Lower leg skin (tissue), 4 donors: ENCODE results near the gene SNTG2. TPM values are rescaled to one million over a fixed set of nuclear protein-coding genes. Genes with fewer than 3 reads are reported as not detected.

Experiments
- DNase-seq, 2 donors: peaks; one replicate each; pipeline ENCODE4 v3.0.0-alpha.2; 2019; ENCODE audit warnings: low spot score in 2 of 2
- H3K4me3 ChIP-seq: fragments of 200-600 bp; sonication (generic); 2 replicates; pipeline ENCODE4 v1.5.1; 2017; ENCODE audit warnings: mild to moderate bottlenecking, low read depth; ENCODE audit not compliant: poor library complexity, severe bottlenecking
- POLR2A ChIP-seq, 2 donors: fragments of 450-650 bp; IDR thresholded peaks; one replicate each; pipeline ENCODE4 v1.6.1; 2016 to 2017; ENCODE audit warnings: antibody characterized with exemption in 2 of 2, mild to moderate bottlenecking in 1 of 2, moderate library complexity in 1 of 2
- WGBS, 2 donors: methylation state at CpG; one replicate each; pipeline ENCODE4 v1.1.5; 2018; 5-methylcytosine and 5-hydroxymethylcytosine counted together
- intact Hi-C: fragments of 100-400 bp; cut with DNase I; formaldehyde crosslinking; loops from one replicate; pipeline ENCODE4 v1.15.0; 2023; ENCODE audit warnings: low total_unique reads
- total RNA-seq, 4 donors: library from RNA; depleted of rRNA; stranded (reverse); fragments of >200 nt; gene quantifications; one replicate each; pipeline ENCODE4 v1.1.0, GENCODE V29; 2016
- TF ChIP-seq, protein P1 (sequence below), 3 donors: fragments of 450-650 bp; IDR thresholded peaks; one replicate each; pipeline ENCODE4 v1.5.1; 2016; ENCODE audit warnings: antibody characterized with exemption in 3 of 3, mild to moderate bottlenecking in 3 of 3, moderate library complexity in 2 of 3

The SNTG2 gene
- total RNA-seq, 4 donors from 2014 or later, result 1.4 to 15.3 (median 6.3) TPM

DNA sequence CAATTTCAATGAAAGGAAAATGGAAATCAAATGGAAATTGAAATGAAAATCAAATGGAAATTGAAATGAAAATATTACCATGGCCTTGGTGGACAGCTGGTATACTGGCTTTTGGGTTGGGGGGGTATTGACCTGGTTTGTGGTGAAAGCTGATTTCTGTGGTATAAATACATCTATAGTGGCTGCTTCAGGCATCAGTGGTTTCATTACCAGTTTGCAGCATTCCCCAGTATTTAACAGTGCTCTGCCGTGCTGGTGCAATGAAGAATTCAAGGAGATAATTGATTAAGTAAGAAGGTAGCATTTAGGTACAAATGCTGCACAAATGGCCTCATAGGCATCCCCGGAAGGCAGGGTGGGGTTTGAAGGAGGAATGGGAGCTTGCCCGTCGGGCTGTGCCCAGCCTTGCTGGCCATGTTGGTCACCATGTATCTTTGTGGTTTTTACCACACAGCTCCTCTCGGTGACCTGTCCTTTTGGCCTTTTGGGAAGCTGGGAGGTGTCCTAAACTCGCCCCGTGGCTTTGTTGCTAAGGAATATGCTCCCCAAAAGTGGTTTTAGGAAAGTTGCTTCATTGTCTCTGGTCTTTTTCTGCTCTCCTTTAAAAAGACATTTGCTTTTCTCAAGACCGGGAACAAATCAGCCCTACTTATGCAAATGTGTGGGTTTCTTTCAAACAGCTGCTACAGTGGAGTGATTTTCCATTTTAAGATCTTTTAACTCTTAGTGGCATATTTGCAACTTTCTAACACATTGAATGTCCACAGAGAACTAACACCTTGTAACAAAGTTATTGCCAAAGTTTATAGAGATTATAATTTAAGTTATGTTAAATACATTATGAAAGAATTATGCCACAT lies 28.6 kb downstream of the SNTG2 start:
- DNase-seq, result no peak
- intact Hi-C loops, result no loop called here
- TF ChIP-seq POLR2A (IDR thresholded peaks at IDR 0.05), result no peak
- TF ChIP-seq, protein P1, sequence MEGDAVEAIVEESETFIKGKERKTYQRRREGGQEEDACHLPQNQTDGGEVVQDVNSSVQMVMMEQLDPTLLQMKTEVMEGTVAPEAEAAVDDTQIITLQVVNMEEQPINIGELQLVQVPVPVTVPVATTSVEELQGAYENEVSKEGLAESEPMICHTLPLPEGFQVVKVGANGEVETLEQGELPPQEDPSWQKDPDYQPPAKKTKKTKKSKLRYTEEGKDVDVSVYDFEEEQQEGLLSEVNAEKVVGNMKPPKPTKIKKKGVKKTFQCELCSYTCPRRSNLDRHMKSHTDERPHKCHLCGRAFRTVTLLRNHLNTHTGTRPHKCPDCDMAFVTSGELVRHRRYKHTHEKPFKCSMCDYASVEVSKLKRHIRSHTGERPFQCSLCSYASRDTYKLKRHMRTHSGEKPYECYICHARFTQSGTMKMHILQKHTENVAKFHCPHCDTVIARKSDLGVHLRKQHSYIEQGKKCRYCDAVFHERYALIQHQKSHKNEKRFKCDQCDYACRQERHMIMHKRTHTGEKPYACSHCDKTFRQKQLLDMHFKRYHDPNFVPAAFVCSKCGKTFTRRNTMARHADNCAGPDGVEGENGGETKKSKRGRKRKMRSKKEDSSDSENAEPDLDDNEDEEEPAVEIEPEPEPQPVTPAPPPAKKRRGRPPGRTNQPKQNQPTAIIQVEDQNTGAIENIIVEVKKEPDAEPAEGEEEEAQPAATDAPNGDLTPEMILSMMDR (IDR thresholded peaks at IDR 0.05), result no peak
- 72 to 75% methylated on average over 8 of the region's 8 CpGs for WGBS, 2 donors
- no peak overlapping the region for H3K4me3 ChIP-seq

DNA sequence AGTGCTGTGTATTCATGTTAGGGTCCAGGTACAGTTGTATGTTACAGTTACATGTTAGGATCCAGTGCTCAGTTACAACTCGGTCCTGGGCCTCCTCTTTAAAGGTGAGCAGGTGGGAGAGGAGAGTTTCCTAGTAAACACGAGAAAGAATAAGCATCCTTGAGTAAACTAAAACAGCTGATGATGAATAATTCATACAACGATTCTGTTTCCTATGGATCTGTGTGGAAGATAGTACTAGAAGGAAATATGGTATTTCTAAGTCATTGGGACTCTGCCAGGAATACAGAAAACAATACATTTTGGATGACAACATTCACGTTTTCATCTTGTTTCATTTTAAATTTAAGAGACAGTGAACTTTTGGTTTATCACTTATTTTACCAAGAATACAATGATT lies 29.5 kb downstream of the SNTG2 start:
- TF ChIP-seq, protein P1 (IDR thresholded peaks at IDR 0.05), result no peak
- TF ChIP-seq POLR2A (IDR thresholded peaks at IDR 0.05), result no peak
- 57 to 66% methylated on average over 4 of the region's 4 CpGs for WGBS, 2 donors
- no peak overlapping the region for H3K4me3 ChIP-seq
- intact Hi-C loops, result no loop called here
- DNase-seq, result no peak

DNA sequence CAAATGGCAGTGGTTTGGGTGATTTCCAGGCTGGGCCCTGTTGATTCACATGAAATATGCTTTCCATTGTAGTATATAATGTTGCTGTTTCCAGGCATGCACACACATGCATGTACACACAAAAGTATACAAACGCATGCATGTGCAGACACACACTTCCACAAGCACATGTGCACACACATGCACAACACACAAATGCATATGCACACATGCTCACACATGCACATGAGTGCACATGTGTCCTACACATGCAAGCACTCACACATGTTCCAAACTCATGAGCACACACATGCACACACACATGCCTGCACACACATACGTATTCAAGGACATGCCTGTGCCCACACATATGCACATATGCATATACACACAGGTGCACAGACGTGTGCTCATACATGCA lies 30.6 kb downstream of the SNTG2 start:
- H3K4me3 ChIP-seq, result no peak overlapping the region
- WGBS, 2 donors, result 62 to 74% methylated on average over 3 of the region's 3 CpGs
- DNase-seq, result no peak
- TF ChIP-seq POLR2A (IDR thresholded peaks at IDR 0.05), result no peak
- TF ChIP-seq, protein P1 (IDR thresholded peaks at IDR 0.05), result no peak
- intact Hi-C loops, result no loop called here

DNA sequence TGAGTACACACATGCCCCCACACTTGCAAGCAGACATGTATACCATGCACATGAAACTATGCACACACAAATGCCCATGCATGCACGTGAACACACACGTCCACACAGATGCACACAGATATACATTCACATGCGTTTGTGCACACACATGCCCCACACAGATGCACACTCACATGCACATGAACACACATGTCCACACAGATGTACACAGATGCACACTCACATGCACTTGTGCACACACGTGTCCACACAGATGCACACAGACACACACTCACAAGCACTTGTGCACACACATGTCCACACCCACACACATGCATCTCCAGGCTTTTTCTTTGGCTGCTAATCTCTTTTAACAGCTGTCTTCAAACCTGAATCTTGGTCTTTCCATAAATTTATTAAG lies 31.1 kb downstream of the SNTG2 start:
- 85 to 94% methylated on average over 4 of the region's 4 CpGs for WGBS, 2 donors
- no peak for DNase-seq
- intact Hi-C loops, result no loop called here
- no peak overlapping the region for H3K4me3 ChIP-seq
- no peak for TF ChIP-seq POLR2A (IDR thresholded peaks at IDR 0.05)
- TF ChIP-seq, protein P1 (IDR thresholded peaks at IDR 0.05), result no peak

DNA sequence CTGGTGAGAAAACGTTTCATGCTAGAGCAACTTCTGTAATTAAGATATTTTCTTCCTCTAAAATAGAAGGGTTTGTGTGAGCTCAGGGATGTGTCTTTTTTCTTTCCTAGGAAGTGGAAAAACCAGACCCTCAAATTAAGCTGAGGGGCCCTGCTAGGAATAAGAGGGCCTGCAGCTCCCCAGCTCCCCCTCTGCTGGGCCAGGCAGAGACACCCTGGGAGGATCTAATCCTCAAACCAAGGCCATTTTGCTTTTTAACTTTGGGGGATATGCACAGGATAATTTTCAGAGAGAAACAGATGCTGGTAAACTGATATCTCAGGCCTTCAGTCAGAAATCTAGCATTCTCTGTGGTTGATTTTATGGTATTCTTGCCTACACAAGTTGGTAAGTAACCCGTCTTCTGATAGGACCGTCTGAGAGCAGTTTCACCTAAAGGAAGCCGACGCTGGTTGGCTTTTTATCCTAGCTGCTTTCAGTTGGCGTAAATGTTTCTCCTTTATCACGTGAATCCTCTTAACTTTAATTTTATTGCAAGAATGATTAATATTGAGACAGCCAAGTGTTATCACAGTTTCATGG lies 34.8 kb downstream of the SNTG2 start:
- WGBS, 2 donors, result 66 to 73% methylated on average over 7 of the region's 7 CpGs
- no peak overlapping the region for H3K4me3 ChIP-seq
- DNase-seq, result no peak
- TF ChIP-seq, protein P1 (IDR thresholded peaks at IDR 0.05), result no peak
- TF ChIP-seq POLR2A (IDR thresholded peaks at IDR 0.05), result no peak
- intact Hi-C loops, result no loop called here
